A549 (cell line): ENCODE results near the gene MMP11.

Experiments used
- CBX8 ChIP-seq: fragments of 200-600 bp; sonication (generic); IDR thresholded peaks from 2 replicates; pipeline ENCODE4 v1.6.1; 2016
- EP300 ChIP-seq, 2 experiments: fragments of >200 bp; sonication (Bioruptor Twin); formaldehyde crosslinking; IDR thresholded peaks; 2 replicates in 1 of 2; 3 replicates in 1 of 2; pipeline ENCODE4 v1.6.1; 2016 to 2017
- HOXB13 ChIP-seq: fragments of 250-450 bp; sonication (Bioruptor Pico); IDR thresholded peaks from 2 replicates; pipeline ENCODE4 v1.5.0; 2020; ENCODE audit warnings: low read depth, mild to moderate bottlenecking, moderate library complexity
- JUNB ChIP-seq: fragments of >200 bp; sonication (Bioruptor Twin); formaldehyde crosslinking; IDR thresholded peaks from 2 replicates; pipeline ENCODE4 v1.6.1; 2016
- POLR2A ChIP-seq: IDR thresholded peaks from 2 replicates; pipeline ENCODE4 v1.6.1; 2012; ENCODE audit warnings: mild to moderate bottlenecking, low read length
- RFX5 ChIP-seq: fragments of 450-650 bp; IDR thresholded peaks from 2 replicates; pipeline ENCODE4 v1.7.1; 2014; ENCODE audit warnings: antibody characterized with exemption, mild to moderate bottlenecking, moderate library complexity
- SMC3 ChIP-seq: fragments of >200 bp; sonication (Bioruptor Twin); formaldehyde crosslinking; IDR thresholded peaks from 3 replicates; pipeline ENCODE4 v1.6.1; 2018; ENCODE audit warnings: inconsistent platforms
- TF ChIP-seq, protein P1 (sequence below): fragments of >200 bp; sonication (Bioruptor Twin); formaldehyde crosslinking; IDR thresholded peaks from 3 replicates; pipeline ENCODE4 v1.6.1; 2016
- TF ChIP-seq, protein P2 (sequence below): fragments of >200 bp; sonication (Bioruptor Twin); formaldehyde crosslinking; IDR thresholded peaks from 3 replicates; pipeline ENCODE4 v1.5.1; 2016

DNA sequence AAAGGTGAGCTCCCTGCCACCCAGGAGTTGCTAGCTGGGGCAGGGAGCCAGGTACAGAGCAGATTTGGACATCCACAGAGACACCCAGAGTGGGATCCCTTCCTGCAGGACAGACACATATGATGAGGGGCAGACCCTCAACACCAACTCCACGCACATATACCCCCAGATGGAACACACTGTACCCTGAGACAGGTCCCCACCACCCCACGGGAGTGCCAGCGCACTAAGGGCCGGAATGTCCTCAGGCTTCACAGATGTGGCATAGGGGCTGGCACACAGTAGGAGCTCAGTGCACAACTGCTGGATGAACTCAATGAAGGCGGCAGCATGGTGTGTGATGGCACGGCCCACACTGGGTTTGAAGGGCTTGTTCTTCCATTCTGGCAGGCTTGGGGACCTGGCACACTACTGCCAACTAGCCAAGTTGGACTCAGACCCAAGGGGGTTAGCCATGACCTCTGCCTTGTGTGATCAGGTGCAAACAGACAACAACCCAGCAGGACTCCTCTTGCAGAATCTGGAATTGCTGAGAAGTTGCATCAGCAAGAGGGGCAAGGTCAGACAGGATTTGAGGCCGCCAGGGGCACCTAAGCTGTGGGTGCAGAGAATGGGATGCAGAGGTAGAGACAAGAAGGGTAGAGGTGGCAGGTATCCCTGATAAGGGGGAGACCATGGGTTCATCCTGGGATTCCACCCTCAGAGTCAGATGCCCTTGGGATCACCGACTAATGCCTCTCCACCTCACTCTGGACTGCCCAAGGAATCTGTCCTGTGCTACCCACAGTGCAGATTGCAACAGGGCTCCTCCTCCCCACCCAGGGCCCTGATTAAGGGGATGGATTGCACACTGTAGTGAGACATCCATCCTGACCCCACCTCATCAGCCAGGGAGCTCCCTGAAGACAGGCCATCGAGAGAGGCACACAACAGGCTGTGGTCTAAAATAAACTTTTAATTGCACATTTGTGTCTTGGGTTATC lies 7.5 kb upstream of the MMP11 start:
- TF ChIP-seq, protein P1, sequence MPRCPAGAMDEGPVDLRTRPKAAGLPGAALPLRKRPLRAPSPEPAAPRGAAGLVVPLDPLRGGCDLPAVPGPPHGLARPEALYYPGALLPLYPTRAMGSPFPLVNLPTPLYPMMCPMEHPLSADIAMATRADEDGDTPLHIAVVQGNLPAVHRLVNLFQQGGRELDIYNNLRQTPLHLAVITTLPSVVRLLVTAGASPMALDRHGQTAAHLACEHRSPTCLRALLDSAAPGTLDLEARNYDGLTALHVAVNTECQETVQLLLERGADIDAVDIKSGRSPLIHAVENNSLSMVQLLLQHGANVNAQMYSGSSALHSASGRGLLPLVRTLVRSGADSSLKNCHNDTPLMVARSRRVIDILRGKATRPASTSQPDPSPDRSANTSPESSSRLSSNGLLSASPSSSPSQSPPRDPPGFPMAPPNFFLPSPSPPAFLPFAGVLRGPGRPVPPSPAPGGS: no peak
- TF ChIP-seq POLR2A: no peak
- no peak for TF ChIP-seq CBX8
- TF ChIP-seq SMC3: no peak
- no peak for TF ChIP-seq JUNB
- TF ChIP-seq, protein P2, sequence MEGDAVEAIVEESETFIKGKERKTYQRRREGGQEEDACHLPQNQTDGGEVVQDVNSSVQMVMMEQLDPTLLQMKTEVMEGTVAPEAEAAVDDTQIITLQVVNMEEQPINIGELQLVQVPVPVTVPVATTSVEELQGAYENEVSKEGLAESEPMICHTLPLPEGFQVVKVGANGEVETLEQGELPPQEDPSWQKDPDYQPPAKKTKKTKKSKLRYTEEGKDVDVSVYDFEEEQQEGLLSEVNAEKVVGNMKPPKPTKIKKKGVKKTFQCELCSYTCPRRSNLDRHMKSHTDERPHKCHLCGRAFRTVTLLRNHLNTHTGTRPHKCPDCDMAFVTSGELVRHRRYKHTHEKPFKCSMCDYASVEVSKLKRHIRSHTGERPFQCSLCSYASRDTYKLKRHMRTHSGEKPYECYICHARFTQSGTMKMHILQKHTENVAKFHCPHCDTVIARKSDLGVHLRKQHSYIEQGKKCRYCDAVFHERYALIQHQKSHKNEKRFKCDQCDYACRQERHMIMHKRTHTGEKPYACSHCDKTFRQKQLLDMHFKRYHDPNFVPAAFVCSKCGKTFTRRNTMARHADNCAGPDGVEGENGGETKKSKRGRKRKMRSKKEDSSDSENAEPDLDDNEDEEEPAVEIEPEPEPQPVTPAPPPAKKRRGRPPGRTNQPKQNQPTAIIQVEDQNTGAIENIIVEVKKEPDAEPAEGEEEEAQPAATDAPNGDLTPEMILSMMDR: no peak
- TF ChIP-seq HOXB13: no peak
- TF ChIP-seq EP300 (IDR thresholded peaks at IDR 0.05): no peak
- no peak for TF ChIP-seq RFX5
